RWPE1 (cell line): ENCODE data around the gene SLC37A2.

ENCODE experiments used
- CTCF ChIA-PET: fragments of 350-600 bp; sonication (Branson Sonifier 250); formaldehyde crosslinking; extraction: SDS; loops from one replicate; lab custom pipeline; 2021; lab: Yijun Ruan, JAX
- POLR2A ChIA-PET: fragments of 400-600 bp; formaldehyde crosslinking; extraction: SDS; loops from one replicate; lab custom pipeline; 2020; ENCODE audit warnings: antibody characterized with exemption; ENCODE audit not compliant: low non-redundant PET; lab: Yijun Ruan, JAX
- DNase-seq: peaks from one replicate; pipeline ENCODE4 v3.0.0; 2012; ENCODE audit warnings: low spot score
- H3K27ac ChIP-seq: fragments of 450-650 bp; 2 replicates; pipeline ENCODE4 v1.5.1; 2017
- CTCF ChIP-seq: fragments of 450-650 bp; conservative IDR thresholded peaks from 2 replicates; pipeline ENCODE4 v1.5.1; 2017; ENCODE audit warnings: low read depth, mild to moderate bottlenecking

Gene SLC37A2

DNA sequence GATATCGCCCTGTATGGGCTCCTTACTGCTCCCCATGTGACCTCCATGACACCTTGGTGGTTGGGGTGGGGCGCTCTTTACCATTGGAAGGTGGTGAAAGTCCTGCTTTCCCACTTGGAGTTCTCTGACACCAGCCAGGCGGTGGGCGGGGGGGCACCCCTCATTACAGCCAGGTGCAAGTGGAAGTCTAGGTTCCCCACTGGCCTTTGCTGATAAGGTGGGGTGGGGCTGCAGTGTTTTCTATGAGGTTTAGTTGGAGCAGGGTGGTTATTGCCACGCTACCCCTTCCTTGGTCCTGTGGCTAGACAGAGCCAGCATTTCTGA, 5.5 kb upstream of the SLC37A2 start:
- ChIA-PET CTCF (no interaction called here), POLR2A (no interaction called here)
- H3K27ac ChIP-seq = no peak overlapping the region
- no peak for DNase-seq
- TF ChIP-seq CTCF = no peak

- no peak for TF ChIP-seq CTCF
- no peak for DNase-seq
- CTCF ChIA-PET = interaction anchor here (0.6 kb wide), 1 partner anchor 289 kb away, joined by 3 read pairs; no protein-coding TSS in a partner anchor
Observed at GRCh38 chr11:125061281-125061680, 1.8 kb upstream of the SLC37A2 start.

GRCh38 chr11:125062218-125062930, 731 bp upstream of the SLC37A2 start:
- ChIA-PET CTCF (interaction anchor here (0.6 to 1.3 kb wide), 2 partner anchors 80 to 193 kb away, joined by 3 to 6 read pairs; no protein-coding TSS in a partner anchor), POLR2A (interaction anchor here (0.5 to 1.1 kb wide), 2 partner anchors 21 to 82 kb away, joined by 3 to 4 read pairs; no protein-coding TSS in a partner anchor)
- H3K27ac ChIP-seq = peak overlapping the region; percentile 74
- DNase-seq = peak; percentile 55
- no peak for TF ChIP-seq CTCF

More at GRCh38 chr11:125061281-125061680, 1.8 kb upstream of the SLC37A2 start:
- POLR2A ChIA-PET = no interaction called here
- H3K27ac ChIP-seq = no peak overlapping the region

DNA sequence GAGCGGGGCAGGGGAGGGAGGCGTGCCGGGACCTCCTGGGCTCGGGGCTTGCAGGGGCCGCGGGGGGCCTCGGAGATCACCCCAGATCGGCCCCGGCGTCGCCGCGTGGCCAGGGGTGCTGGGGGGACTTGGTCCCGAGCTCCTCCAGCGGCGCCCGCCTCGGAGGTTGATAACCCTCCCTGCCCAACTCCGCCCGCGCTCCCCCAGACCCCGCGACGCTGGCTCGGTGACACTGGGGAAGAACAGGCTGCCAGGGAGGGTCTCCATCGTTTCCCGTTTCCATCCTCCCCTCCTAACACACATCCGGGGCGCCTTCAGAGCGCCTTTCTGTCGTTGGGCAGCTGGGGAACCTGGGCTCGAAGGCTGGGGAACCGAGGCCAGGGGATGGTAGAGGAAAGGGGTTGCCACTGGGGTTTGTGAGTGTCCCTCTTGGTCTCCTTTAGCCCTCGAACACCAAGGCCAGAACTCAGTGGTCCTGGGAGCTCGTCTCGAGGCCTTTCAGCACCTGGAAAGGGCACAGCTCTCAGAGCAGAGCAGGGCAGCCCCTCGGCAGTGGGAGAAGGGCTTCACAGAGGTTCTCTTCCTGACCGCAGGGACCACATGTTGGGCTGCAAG, 431 bp downstream of the SLC37A2 start:
- peak overlapping the region; percentile 74 for H3K27ac ChIP-seq
- ChIA-PET CTCF (interaction anchor here (0.6 to 1.6 kb wide), 4 partner anchors 10 to 285 kb away, joined by 3 to 7 read pairs (median 5); no protein-coding TSS in a partner anchor), POLR2A (interaction anchor here (0.5 to 1.1 kb wide), 3 partner anchors 15 to 83 kb away, joined by 3 to 4 read pairs (median 3); no protein-coding TSS in a partner anchor)
- TF ChIP-seq CTCF = no peak
- DNase-seq = no peak

- TF ChIP-seq CTCF = no peak
- H3K27ac ChIP-seq = no peak overlapping the region
- no peak for DNase-seq
- CTCF ChIA-PET = interaction anchor here (1.0 to 1.6 kb wide), 2 partner anchors 9 to 60 kb away, joined by 4 to 7 read pairs; no protein-coding TSS in a partner anchor
- POLR2A ChIA-PET = no interaction called here
Observed at GRCh38 chr11:125064070-125064469, 965 bp downstream of the SLC37A2 start.

- CTCF ChIA-PET = no interaction called here
- TF ChIP-seq CTCF = no peak
- no peak overlapping the region for H3K27ac ChIP-seq
- POLR2A ChIA-PET = no interaction called here
- DNase-seq = no peak
Observed at GRCh38 chr11:125068368-125068767, 5.3 kb downstream of the SLC37A2 start.
